ENCODE results near the gene SUCNR1. TPM values are rescaled to one million over a fixed set of nuclear protein-coding genes. Genes with fewer than 3 reads are reported as not detected.
"Not testable (repeated sequence)": the region's sequence is repeated elsewhere in the genome, so short reads cannot be mapped to it uniquely, and the experiment has no call there.

SUCNR1 gene
- polyA plus RNA-seq, 1 experiment, result not detected

DNA sequence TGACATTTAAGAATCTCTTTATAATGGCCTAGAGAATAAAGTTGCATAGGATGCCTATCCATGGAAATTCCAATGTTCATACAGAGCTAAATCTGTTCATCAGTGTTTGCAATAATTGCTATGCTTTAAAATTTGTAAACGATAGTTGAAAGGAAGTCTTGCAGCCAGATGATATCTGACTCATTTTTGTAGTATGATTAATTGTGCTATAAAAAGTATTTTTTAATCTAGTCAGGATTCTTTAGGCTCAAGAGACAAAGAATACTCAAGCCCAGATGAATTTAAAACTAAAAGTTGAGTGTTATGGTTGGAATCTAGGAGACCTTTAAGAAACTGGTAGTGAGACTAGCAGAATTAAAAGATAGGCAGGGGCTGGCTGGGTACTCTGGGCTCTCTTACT lies 50.5 kb downstream of the SUCNR1 start:
- Histone ChIP-seq H3K4me3 (ENCODE audit: low read depth, low read length) (no peak overlapping the region), H3K9me3 (ENCODE audit: control insufficient read depth, insufficient read depth, low read length) (peaks cover 2% of the 10 kb centered on the region; the same call in 1 of the 2 replicates), H3K27ac (ENCODE audit: low read depth, low read length) (no peak overlapping the region), H3K27me3 (ENCODE audit: control insufficient read depth, insufficient read depth, low read length) (no peaks in the 10 kb centered on the region)
- DNase-seq (ENCODE audit: low read depth, low spot score), result no peak
- ChIA-PET POLR2A (no interaction called here), CTCF (interaction anchor here (0.7 kb wide), 1 partner anchor 8 kb away, joined by 4 read pairs; no protein-coding TSS in a partner anchor)
- TF ChIP-seq, protein P1, sequence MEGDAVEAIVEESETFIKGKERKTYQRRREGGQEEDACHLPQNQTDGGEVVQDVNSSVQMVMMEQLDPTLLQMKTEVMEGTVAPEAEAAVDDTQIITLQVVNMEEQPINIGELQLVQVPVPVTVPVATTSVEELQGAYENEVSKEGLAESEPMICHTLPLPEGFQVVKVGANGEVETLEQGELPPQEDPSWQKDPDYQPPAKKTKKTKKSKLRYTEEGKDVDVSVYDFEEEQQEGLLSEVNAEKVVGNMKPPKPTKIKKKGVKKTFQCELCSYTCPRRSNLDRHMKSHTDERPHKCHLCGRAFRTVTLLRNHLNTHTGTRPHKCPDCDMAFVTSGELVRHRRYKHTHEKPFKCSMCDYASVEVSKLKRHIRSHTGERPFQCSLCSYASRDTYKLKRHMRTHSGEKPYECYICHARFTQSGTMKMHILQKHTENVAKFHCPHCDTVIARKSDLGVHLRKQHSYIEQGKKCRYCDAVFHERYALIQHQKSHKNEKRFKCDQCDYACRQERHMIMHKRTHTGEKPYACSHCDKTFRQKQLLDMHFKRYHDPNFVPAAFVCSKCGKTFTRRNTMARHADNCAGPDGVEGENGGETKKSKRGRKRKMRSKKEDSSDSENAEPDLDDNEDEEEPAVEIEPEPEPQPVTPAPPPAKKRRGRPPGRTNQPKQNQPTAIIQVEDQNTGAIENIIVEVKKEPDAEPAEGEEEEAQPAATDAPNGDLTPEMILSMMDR (IDR thresholded peaks at IDR 0.05; ENCODE audit: low read depth, low read length), result no peak

DNA sequence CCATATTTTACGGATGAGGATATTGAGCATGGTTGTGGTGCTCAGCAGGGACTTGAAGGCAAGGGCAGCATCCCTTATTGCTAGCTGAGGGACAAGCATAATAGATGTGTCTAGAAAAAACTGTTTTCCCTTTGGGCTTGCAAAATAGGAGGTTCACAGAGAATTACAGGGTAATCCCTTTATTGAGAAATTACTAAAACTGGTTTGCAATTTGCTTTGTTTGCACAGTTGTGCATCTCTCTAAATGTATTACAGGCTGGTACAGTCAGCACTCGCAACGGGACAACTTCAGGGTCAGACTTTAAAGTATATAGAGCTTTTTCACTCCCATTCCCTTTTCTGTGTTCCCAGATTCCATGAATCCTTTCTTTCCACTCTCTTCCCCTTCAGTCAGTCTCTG lies 51.3 kb downstream of the SUCNR1 start:
- H3K27ac ChIP-seq (ENCODE audit: low read depth, low read length), result no peak overlapping the region
- POLR2A ChIA-PET, result interaction anchor here (0.6 kb wide), 1 partner anchor 146 kb away, joined by 4 read pairs; no protein-coding TSS in a partner anchor
- CTCF ChIA-PET, result interaction anchor here (0.7 kb wide), 1 partner anchor 9 kb away, joined by 4 read pairs; no protein-coding TSS in a partner anchor

DNA sequence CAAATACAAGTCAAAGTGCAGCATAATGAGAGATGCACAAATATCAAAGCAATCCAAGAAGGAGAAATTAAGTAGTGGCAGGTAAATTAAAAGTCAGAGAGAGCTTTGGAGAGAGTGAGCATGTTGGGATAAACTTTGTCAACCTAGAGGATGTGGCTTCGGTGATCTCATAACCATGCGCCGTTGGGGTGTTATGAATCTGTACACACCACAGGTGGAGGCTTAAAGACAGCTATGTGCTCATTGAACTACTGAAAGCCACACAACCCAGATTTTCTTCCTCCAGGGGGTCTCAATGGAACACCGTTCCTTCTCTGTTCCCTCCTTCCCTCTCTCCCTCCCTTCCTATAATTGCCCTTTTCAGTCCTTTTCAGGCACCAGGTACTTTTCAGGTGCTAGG lies 52.0 kb downstream of the SUCNR1 start:
- TF ChIP-seq, protein P1 (IDR thresholded peaks at IDR 0.05; ENCODE audit: low read depth, low read length), result no peak
- ChIA-PET CTCF (no interaction called here), POLR2A (no interaction called here)
- Histone ChIP-seq H3K27me3 (ENCODE audit: control insufficient read depth, insufficient read depth, low read length) (no peaks in the 10 kb centered on the region), H3K27ac (ENCODE audit: low read depth, low read length) (no peak overlapping the region), H3K4me3 (ENCODE audit: low read depth, low read length) (no peak overlapping the region), H3K9me3 (ENCODE audit: control insufficient read depth, insufficient read depth, low read length) (peaks cover 2% of the 10 kb centered on the region; the same call in 1 of the 2 replicates)
- DNase-seq (ENCODE audit: low read depth, low spot score), result no peak

More for the DNA sequence above, 51.3 kb downstream of the SUCNR1 start:
- H3K9me3 ChIP-seq (ENCODE audit: control insufficient read depth, insufficient read depth, low read length), result peaks cover 2% of the 10 kb centered on the region; the same call in 1 of the 2 replicates
- H3K4me3 ChIP-seq (ENCODE audit: low read depth, low read length), result no peak overlapping the region
- no peak for DNase-seq (ENCODE audit: low read depth, low spot score)
- H3K27me3 ChIP-seq (ENCODE audit: control insufficient read depth, insufficient read depth, low read length), result no peaks in the 10 kb centered on the region
- TF ChIP-seq, protein P1 (IDR thresholded peaks at IDR 0.05; ENCODE audit: low read depth, low read length), result no peak

DNA sequence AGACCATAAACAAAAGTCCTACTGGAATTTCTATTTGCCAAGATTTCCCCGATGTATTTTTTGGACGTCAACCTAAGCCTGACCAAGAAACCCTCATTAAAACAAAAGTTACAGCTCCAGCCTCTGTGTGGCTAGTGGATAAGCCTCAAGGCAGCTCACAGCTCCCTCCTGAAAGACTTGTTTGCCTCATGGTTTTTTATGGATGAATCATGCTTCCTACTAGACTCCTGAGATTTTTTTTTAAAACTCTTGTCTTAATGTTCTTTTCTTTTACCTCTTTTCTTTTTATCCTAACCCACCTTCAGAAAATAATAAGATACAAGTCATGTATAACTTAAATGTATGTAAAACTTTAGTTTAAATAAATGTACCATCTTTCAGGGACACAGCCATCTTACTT lies 52.4 kb downstream of the SUCNR1 start:
- DNase-seq (ENCODE audit: low read depth, low spot score), result peak; percentile 45
- H3K9me3 ChIP-seq (ENCODE audit: control insufficient read depth, insufficient read depth, low read length), result peaks cover 2% of the 10 kb centered on the region; the same call in 1 of the 2 replicates
- no peak overlapping the region for H3K4me3 ChIP-seq (ENCODE audit: low read depth, low read length)
- TF ChIP-seq, protein P1 (IDR thresholded peaks at IDR 0.05; ENCODE audit: low read depth, low read length), result no peak
- no peaks in the 10 kb centered on the region for H3K27me3 ChIP-seq (ENCODE audit: control insufficient read depth, insufficient read depth, low read length)
- CTCF ChIA-PET, result interaction anchor here (1.1 kb wide), 1 partner anchor 486 kb away, joined by 3 read pairs; no protein-coding TSS in a partner anchor
- POLR2A ChIA-PET, result no interaction called here
- no peak overlapping the region for H3K27ac ChIP-seq (ENCODE audit: low read depth, low read length)

DNA sequence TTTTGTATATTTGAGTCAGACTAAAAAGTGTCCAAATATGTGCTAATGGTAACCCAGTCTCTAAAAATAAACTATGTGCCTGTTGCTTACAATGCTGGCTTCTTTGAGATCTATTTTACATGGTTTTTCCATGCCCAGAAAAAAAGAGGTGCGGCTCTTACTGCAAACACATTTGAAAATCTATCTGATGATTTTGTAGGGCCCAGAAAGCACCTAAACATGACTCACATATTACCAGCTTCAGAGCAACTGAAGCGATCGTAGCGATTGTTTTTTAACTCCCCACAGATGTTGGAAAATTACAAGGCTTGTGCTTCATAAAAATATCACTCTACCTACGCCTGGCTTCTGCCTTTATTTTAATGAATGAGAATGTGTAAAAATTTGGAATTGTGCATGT lies 53.5 kb downstream of the SUCNR1 start:
- TF ChIP-seq, protein P1 (IDR thresholded peaks at IDR 0.05; ENCODE audit: low read depth, low read length), result no peak
- POLR2A ChIA-PET, result interaction anchor here (0.6 kb wide), 1 partner anchor 232 kb away, joined by 3 read pairs; no protein-coding TSS in a partner anchor
- Histone ChIP-seq H3K4me3 (ENCODE audit: low read depth, low read length) (no peak overlapping the region), H3K27me3 (ENCODE audit: control insufficient read depth, insufficient read depth, low read length) (no peaks in the 10 kb centered on the region), H3K27ac (ENCODE audit: low read depth, low read length) (no peak overlapping the region), H3K9me3 (ENCODE audit: control insufficient read depth, insufficient read depth, low read length) (0 out of 2 replicates have a peak, but pooled peaks cover 2% of the 10 kb centered on the region)
- CTCF ChIA-PET, result interaction anchor here (0.5 to 1.1 kb wide), 2 partner anchors 487 to 599 kb away, joined by 3 read pairs; no protein-coding TSS in a partner anchor
- peak; percentile 18 for DNase-seq (ENCODE audit: low read depth, low spot score)

DNA sequence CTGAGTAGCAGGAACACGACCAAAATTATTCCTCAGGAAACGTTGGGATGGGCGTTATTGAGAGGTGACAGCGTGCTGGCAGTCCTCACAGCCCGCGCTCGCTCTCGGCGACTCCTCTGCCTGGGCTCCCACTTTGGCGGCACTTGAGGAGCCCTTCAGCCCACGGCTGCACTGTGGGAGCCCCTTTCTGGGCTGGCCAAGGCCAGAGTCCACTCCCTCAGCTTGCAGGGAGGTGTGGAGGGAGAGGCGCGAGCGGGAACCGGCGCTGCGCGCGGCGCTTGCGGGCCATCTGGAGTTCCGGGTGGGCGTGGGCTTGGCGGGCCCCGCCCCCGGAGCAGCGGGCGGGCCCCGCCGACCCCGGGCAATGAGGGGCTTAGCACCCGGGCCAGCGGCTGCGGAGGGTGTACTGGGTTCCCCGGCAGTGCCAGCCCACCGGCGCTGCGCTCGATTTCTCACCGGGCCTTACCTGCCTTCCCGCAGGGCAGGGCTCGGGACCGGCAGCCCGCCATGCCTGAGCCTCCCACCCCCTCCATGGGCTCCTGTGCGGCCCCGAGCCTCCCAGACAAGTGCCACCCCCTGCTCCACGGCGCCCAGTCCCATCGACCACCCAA lies 54.6 kb downstream of the SUCNR1 start:
- H3K27ac ChIP-seq (ENCODE audit: low read depth, low read length); H3K9me3 ChIP-seq (ENCODE audit: control insufficient read depth, insufficient read depth, low read length); H3K4me3 ChIP-seq (ENCODE audit: low read depth, low read length); DNase-seq (ENCODE audit: low read depth, low spot score); CTCF ChIA-PET; H3K27me3 ChIP-seq (ENCODE audit: control insufficient read depth, insufficient read depth, low read length): not testable (repeated sequence)
- POLR2A ChIA-PET, result interaction anchor here (0.7 kb wide), 1 partner anchor 193 kb away, joined by 10 read pairs; no protein-coding TSS in a partner anchor
